GM12878 (cell line): ENCODE measurements around the gene ANO4. TPM values are rescaled to one million over a fixed set of nuclear protein-coding genes. Genes with fewer than 3 reads are reported as not detected.

Experiments used
- ATAC-seq: fragments of 200-7000 bp; cut with Tn5 transposase; 3 replicates; pipeline ENCODE4 v1.9.1; 2020; ENCODE audit warnings: mild to moderate bottlenecking, moderate library complexity
- BruUV-seq: library from RNA; stranded (reverse); fragments of 400-500 nt; replicated peaks from 2 replicates; lab custom pipeline; 2021; lab: Mats Ljungman, UMichigan
- CTCF ChIA-PET: fragments of 300-600 bp; sonication (Branson Sonifier 250); formaldehyde crosslinking; extraction: SDS; loops from one replicate; lab custom pipeline; 2021; ENCODE audit warnings: inconsistent platforms; lab: Yijun Ruan, JAX
- POLR2A ChIA-PET: fragments of 350-600 bp; formaldehyde crosslinking; extraction: SDS; loops from one replicate; lab custom pipeline; 2021; ENCODE audit warnings: inconsistent platforms; lab: Charles Lee
- RAD21 ChIA-PET: fragments of 300-600 bp; sonication (Branson Sonifier 250); formaldehyde crosslinking; loops from one replicate; lab custom pipeline; 2023; ENCODE audit warnings: antibody characterized with exemption; ENCODE audit not compliant: unreplicated experiment; lab: Charles Lee
- SMC1A ChIA-PET: fragments of 300-600 bp; sonication (Branson Sonifier 250); formaldehyde crosslinking; loops from one replicate; lab custom pipeline; 2023; ENCODE audit not compliant: unreplicated experiment, uncharacterized antibody; lab: Charles Lee
- DNase-seq: peaks from one replicate; pipeline ENCODE4 v3.0.0-alpha.2; 2011; ENCODE audit warnings: low read depth, low spot score
- FAIRE-seq: peaks from 3 replicates; lab custom pipeline; 2011; peaks lifted over from hg19 to GRCh38; lab: Jason Lieb, UNC
- H2AFZ ChIP-seq: 2 replicates; pipeline ENCODE4 v1.6.0; 2011; ENCODE audit warnings: low read depth, low read length, control low read depth; ENCODE audit not compliant: control insufficient read depth
- H3K27ac ChIP-seq: 2 replicates; pipeline ENCODE4 v1.5.1; 2011; ENCODE audit warnings: control low read depth; ENCODE audit not compliant: control insufficient read depth, insufficient read depth
- H3K27me3 ChIP-seq, 2 experiments: replicated peaks in 1 of 2; 2 replicates each; pipeline versions ENCODE4 v1.6.0 to v1.6.1; 2011; ENCODE audit warnings: low read length in 1 of 2; ENCODE audit not compliant: control insufficient read depth in 2 of 2, insufficient read depth in 2 of 2
- H3K36me3 ChIP-seq, 2 experiments: 2 replicates each; pipeline ENCODE4 v1.5.1; 2011; ENCODE audit warnings: low read length in 1 of 2; ENCODE audit not compliant: control insufficient read depth in 2 of 2, insufficient read depth in 2 of 2
- H3K4me1 ChIP-seq: 2 replicates; pipeline ENCODE4 v1.6.1; 2011; ENCODE audit warnings: mild to moderate bottlenecking, low read length, moderate library complexity, mixed read lengths; ENCODE audit not compliant: control insufficient read depth, insufficient read depth
- H3K4me2 ChIP-seq: 2 replicates; pipeline ENCODE4 v1.6.0; 2011; ENCODE audit warnings: control low read depth; ENCODE audit not compliant: control insufficient read depth, insufficient read depth
- H3K4me3 ChIP-seq: fragments of 200-600 bp; sonication (generic); 2 replicates; pipeline ENCODE4 v1.5.1; 2016
- H3K79me2 ChIP-seq: 2 replicates; pipeline ENCODE4 v1.6.0; 2011; ENCODE audit warnings: low read length; ENCODE audit not compliant: control insufficient read depth, insufficient read depth
- H3K9ac ChIP-seq: 2 replicates; pipeline ENCODE4 v1.8.0; 2011; ENCODE audit warnings: low read length, control low read depth, mixed read lengths; ENCODE audit not compliant: control insufficient read depth, insufficient read depth
- H3K9me3 ChIP-seq: replicated peaks from 3 replicates; pipeline ENCODE4 v1.5.1; 2011; ENCODE audit warnings: mild to moderate bottlenecking, low read length; ENCODE audit not compliant: control insufficient read depth, insufficient read depth
- H4K20me1 ChIP-seq: 2 replicates; pipeline ENCODE4 v1.6.0; 2011; ENCODE audit not compliant: control insufficient read depth, insufficient read depth
- SIN3A ChIP-seq: IDR thresholded peaks from 2 replicates; pipeline ENCODE4 v1.6.1; 2012; ENCODE audit warnings: low read depth, low read length, improper control_type of control experiment
- ZBTB4 ChIP-seq: fragments of 450-650 bp; formaldehyde crosslinking; IDR thresholded peaks from 2 replicates; pipeline ENCODE4 v1.4.0; 2022; ENCODE audit warnings: mild to moderate bottlenecking, moderate library complexity
- WGBS: methylation state at CpG from one replicate; pipeline ENCODE4 v1.1.6; 2016; ENCODE audit warnings: low lambda C conversion rate; ENCODE audit not compliant: insufficient replicate concordance, insufficient coverage; ENCODE audit errors: missing lambda C conversion rate; 5-methylcytosine and 5-hydroxymethylcytosine counted together
- in situ Hi-C: fragments of 300-500 bp; cut with MboI; formaldehyde crosslinking; loops from 9 replicates; pipeline ENCODE4 v1.14.3; 2018; ENCODE audit warnings: mixed read lengths
- intact Hi-C: fragments of 100-400 bp; cut with micrococcal nuclease; formaldehyde crosslinking; loops from one replicate; pipeline ENCODE4 v1.14.2; 2022; ENCODE audit not compliant: unreplicated experiment
- polyA plus RNA-seq, 11 experiments: library from polyadenylated mRNA; depleted of rRNA in 4 of 11; unstranded in 6 of 11; stranded (reverse) in 5 of 11; fragments of >200 nt; fragmentation: Nextera tagmentation in 4 of 11; fragmentation: Illumina TruSeq in 1 of 11; extraction: Ambion mirVana in 4 of 11; extraction: Trizol in 1 of 11; gene quantifications; 1 replicate in 1 of 11; 2 replicates in 10 of 11; pipeline versions ENCODE4 v1.2.1 to v1.2.3, GENCODE V29; 2011 to 2016; ENCODE audit warnings: inconsistent platforms in 2 of 11, missing spikeins in 2 of 11, low read depth in 1 of 11
- total RNA-seq, 4 experiments: library from RNA; depleted of rRNA in 3 of 4; stranded (reverse); fragments of >200 nt in 3 of 4; fragmentation: Illumina TruSeq in 1 of 4; extraction: Trizol in 1 of 4; gene quantifications; 2 replicates each; pipeline versions ENCODE4 v1.2.1 to v1.2.3, GENCODE V29; 2013 to 2021

ANO4 gene
- total and polyA plus RNA-seq, 10 of the 15 experiments (the other 5 are each of a cell fraction or from before 2014, with no cell fraction given) = not detected

- no peak for TF ChIP-seq ZBTB4 (CRISPR knock-in tag)
- TF ChIP-seq, all 136 proteins: peak for 0
Observed at GRCh38 chr12:100867639-100868393, 73.2 kb downstream of the ANO4 start (continued).

GRCh38 chr12:100868487-100868886, 73.9 kb downstream of the ANO4 start:
- Histone ChIP-seq H3K27ac (no peak overlapping the region), H3K9ac (no peak overlapping the region), H3K79me2 (no peaks in the 10 kb centered on the region), H3K27me3 (no peaks in the 10 kb centered on the region), H3K9me3 (no peaks in the 10 kb centered on the region), H4K20me1 (no peaks in the 10 kb centered on the region), H3K4me2 (no peak overlapping the region), H3K36me3 (no peaks in the 10 kb centered on the region), H2AFZ (no peak overlapping the region), H3K4me1 (no peaks in the 10 kb centered on the region), H3K4me3 (no peak overlapping the region)
- 25% methylated on average over 1 of the region's 1 CpG for WGBS
- no peak for TF ChIP-seq SIN3A
- in situ Hi-C loops = no loop called here
- ChIA-PET POLR2A (no interaction called here), RAD21 (no interaction called here), CTCF (no interaction called here), SMC1A (no interaction called here)
- DNase-seq = no peak
- no peak for ATAC-seq
- FAIRE-seq = no peak
- BruUV-seq = no TSS peak
- intact Hi-C loops = no loop called here
